Heart left ventricle (tissue), 16 donors: ENCODE results near the gene CLEC2L. TPM values are rescaled to one million over a fixed set of nuclear protein-coding genes. Genes with fewer than 3 reads are reported as not detected.

Source experiments
- ATAC-seq, 4 donors: fragments of 200-7000 bp; cut with Tn5 transposase; one replicate each; pipeline ENCODE4 v1.9.1; 2020 to 2022; ENCODE audit warnings: moderate library complexity in 4 of 4, mild to moderate bottlenecking in 3 of 4, moderate number of reproducible peaks in 1 of 4
- DNase-seq, 5 donors: peaks; one replicate each; pipeline ENCODE4 v3.0.0-alpha.2; 2020
- H3K27ac ChIP-seq, 12 donors: fragments of 200-600 bp; sonication (generic) in 4 of 12; one replicate each; pipeline versions ENCODE4 v1.5.0 to v1.8.0; 2016 to 2022; ENCODE audit warnings: mild to moderate bottlenecking in 2 of 12
- H3K27me3 ChIP-seq, 9 donors: fragments of 200-600 bp; sonication (generic) in 2 of 9; one replicate each; pipeline versions ENCODE4 v1.5.1 to v1.8.0; 2016 to 2022; ENCODE audit warnings: mild to moderate bottlenecking in 3 of 9
- H3K36me3 ChIP-seq, 9 donors: fragments of 200-600 bp; sonication (generic) in 2 of 9; one replicate each; pipeline versions ENCODE4 v1.5.0 to v1.8.0; 2018 to 2022; ENCODE audit warnings: mild to moderate bottlenecking in 2 of 9
- H3K4me1 ChIP-seq, 12 donors: fragments of 200-600 bp; sonication (generic) in 4 of 12; one replicate each; pipeline versions ENCODE4 v1.5.0 to v1.8.0; 2016 to 2022; ENCODE audit warnings: mild to moderate bottlenecking in 3 of 12
- H3K4me3 ChIP-seq, 12 donors: fragments of 200-600 bp; sonication (generic) in 4 of 12; one replicate each; pipeline versions ENCODE4 v1.5.0 to v1.8.0; 2017 to 2022; ENCODE audit warnings: mild to moderate bottlenecking in 9 of 12, moderate library complexity in 4 of 12
- H3K9me3 ChIP-seq, 12 donors: fragments of 200-600 bp; sonication (generic) in 4 of 12; one replicate each; pipeline versions ENCODE4 v1.5.0 to v1.8.0; 2016 to 2022; ENCODE audit warnings: mild to moderate bottlenecking in 1 of 12
- CTCF ChIP-seq, 12 donors: fragments of 200-600 bp; sonication (generic) in 4 of 12; IDR thresholded peaks; one replicate each; pipeline versions ENCODE4 v1.5.0 to v1.8.0; 2018 to 2022; ENCODE audit warnings: antibody characterized with exemption in 12 of 12, mild to moderate bottlenecking in 5 of 12
- POLR2A ChIP-seq, 2 donors: fragments of 450-650 bp; IDR thresholded peaks; one replicate each; pipeline ENCODE4 v1.6.1; 2017; ENCODE audit warnings: antibody characterized with exemption in 2 of 2, mild to moderate bottlenecking in 2 of 2, moderate library complexity in 2 of 2
- whole genome bisulfite sequencing, 4 donors: extraction: QIAGEN DNeasy Blood & Tissue Kit in 2 of 4; methylation state at CpG; one replicate each; pipeline versions ENCODE4 v1.1.5 to v1.1.7; 2013 to 2018; 5-methylcytosine and 5-hydroxymethylcytosine counted together
- intact Hi-C, 10 donors: fragments of 100-400 bp; cut with DNase I; formaldehyde crosslinking; loops; one replicate each; pipeline versions ENCODE4 v1.11.1 to v1.14.2; 2022
- polyA plus RNA-seq, 2 donors: library from polyadenylated mRNA; stranded (reverse); fragments of 200-250 nt; gene quantifications; one replicate each; pipeline ENCODE4 v1.2.3, GENCODE V29; 2013
- total RNA-seq, 9 donors: library from RNA; depleted of rRNA in 2 of 9; stranded (reverse); fragments of >200 nt in 2 of 9; fragmentation: NEBNext Ultra II Directional in 3 of 9; extraction: Animal tissue kit (Norgen Biotek cat#: 25700) in 3 of 9; gene quantifications; one replicate each; pipeline versions ENCODE4 v1.1.0 to v1.2.4, GENCODE V29; 2016 to 2023
- donor health status: ischemic (EF 13 %, LVEDD 7.1; RV severe dilation, severe dysfunction).
- donor health status: healthy with polysubstance abuse.
- donor health status: DM: no; HTN: yes; CAD: no.
- donor health status: DM: no; HTN: no; CAD: no.
- donor health status: ischemic (EF 25% LVEDD 6.9; RV normal size, moderate dysfunction).
- donor health status: ischemic (EF 25% LVEDD 5.7; RV mildly dilated, moderate dysfunction).
- donor health status: healthy.
- donor health status: DM: yes; HTN: yes; CAD: no.
- donor health status: ischemic (EF 35%, LVEDD 5.7; RV mildly dilated, moderate dysfunction).
- donor health status: nonischemic (EF 11% LVEDD 7.7; RV severe dilation, severe dysfunction).
- donor health status: DM: yes; HTN: yes; CAD: no.
- donor health status: PGD.
- donor health status: ischemic (EF 29% LVEDD 5.4; RV normal size, mild dysfunction).
- donor health status: nonischemic (EF 23%, LVEDD 6.1; RV moderate dilation, normal function).

The CLEC2L gene
- total and polyA plus RNA-seq, 11 donors: 0.18 to 0.36 TPM; not detected in 9

GRCh38 chr7:139534096-139534495, 10.6 kb downstream of the CLEC2L start:
- no peaks in the 10 kb centered on the region for H3K36me3 ChIP-seq
- 86 to 90% (median 89%) methylated on average over 9 of the region's 9 CpGs for WGBS, 4 donors
- H3K4me1 ChIP-seq: no peaks in the 10 kb centered on the region
- H3K4me3 ChIP-seq: no peak overlapping the region
- TF ChIP-seq POLR2A (IDR thresholded peaks at IDR 0.05) (no peak), CTCF (IDR thresholded peaks at IDR 0.05) (no peak)
- intact Hi-C loops: no loop called here
- H3K27me3 ChIP-seq: peaks cover 0 to 5% (median 0%) of the 10 kb centered on the region in 9 donors
- no peaks in the 10 kb centered on the region for H3K9me3 ChIP-seq
- no peak for DNase-seq
- ATAC-seq: no peak
- no peak overlapping the region for H3K27ac ChIP-seq

GRCh38 chr7:139534966-139535651, 11.6 kb downstream of the CLEC2L start:
- no peak overlapping the region for H3K27ac ChIP-seq
- DNase-seq: no peak
- H3K9me3 ChIP-seq: no peaks in the 10 kb centered on the region
- no peak overlapping the region for H3K4me3 ChIP-seq
- H3K27me3 ChIP-seq: peaks cover 0 to 5% (median 0%) of the 10 kb centered on the region in 9 donors
- ATAC-seq: no peak
- H3K4me1 ChIP-seq: no peaks in the 10 kb centered on the region
- intact Hi-C loops: no loop called here
- no peak for TF ChIP-seq CTCF (IDR thresholded peaks at IDR 0.05)
- no peak for TF ChIP-seq POLR2A (IDR thresholded peaks at IDR 0.05)
- WGBS, 4 donors: 70 to 74% (median 73%) methylated on average over 7 of the region's 7 CpGs
- no peaks in the 10 kb centered on the region for H3K36me3 ChIP-seq

- Histone ChIP-seq H3K4me3 (no peak overlapping the region), H3K9me3 (no peaks in the 10 kb centered on the region), H3K36me3 (no peaks in the 10 kb centered on the region), H3K4me1 (no peaks in the 10 kb centered on the region), H3K27me3 (peaks cover 0 to 5% (median 0%) of the 10 kb centered on the region in 9 donors), H3K27ac (no peak overlapping the region)
- ATAC-seq (no peak), DNase-seq (no peak)
- TF ChIP-seq POLR2A (IDR thresholded peaks at IDR 0.05) (no peak), CTCF (IDR thresholded peaks at IDR 0.05) (no peak)
- 94 to 96% (median 95%) methylated on average over 8 of the region's 8 CpGs for WGBS, 4 donors
- intact Hi-C loops: no loop called here
Observed at GRCh38 chr7:139536152-139536551, 12.7 kb downstream of the CLEC2L start.

GRCh38 chr7:139538881-139539635, 15.6 kb downstream of the CLEC2L start:
- no peak overlapping the region for H3K4me3 ChIP-seq
- TF ChIP-seq CTCF (IDR thresholded peaks at IDR 0.05): no peak
- no peak for TF ChIP-seq POLR2A (IDR thresholded peaks at IDR 0.05)
- H3K27ac ChIP-seq: no peak overlapping the region

More at GRCh38 chr7:139538881-139539635, 15.6 kb downstream of the CLEC2L start:
- no peak for DNase-seq
- intact Hi-C loops: no loop called here
- ATAC-seq: no peak
- no peaks in the 10 kb centered on the region for H3K4me1 ChIP-seq
- no peaks in the 10 kb centered on the region for H3K9me3 ChIP-seq
- H3K36me3 ChIP-seq: no peaks in the 10 kb centered on the region
- peaks cover 0 to 4% (median 0%) of the 10 kb centered on the region in 9 donors for H3K27me3 ChIP-seq
- 72 to 88% (median 78%) methylated on average over 8 of the region's 8 CpGs for WGBS, 4 donors
